GM21381 (cell line): ENCODE measurements around the gene TRIP13.
"Not testable (repeated sequence)": the region's sequence is repeated elsewhere in the genome, so short reads cannot be mapped to it uniquely, and the experiment has no call there.

Experiments used
- ATAC-seq: cut with Tn5 transposase; IDR thresholded peaks from one replicate; pipeline ENCODE4 v1.9.1; 2021; ENCODE audit warnings: mild to moderate bottlenecking, moderate library complexity; ENCODE audit not compliant: unreplicated experiment

TRIP13 gene

DNA sequence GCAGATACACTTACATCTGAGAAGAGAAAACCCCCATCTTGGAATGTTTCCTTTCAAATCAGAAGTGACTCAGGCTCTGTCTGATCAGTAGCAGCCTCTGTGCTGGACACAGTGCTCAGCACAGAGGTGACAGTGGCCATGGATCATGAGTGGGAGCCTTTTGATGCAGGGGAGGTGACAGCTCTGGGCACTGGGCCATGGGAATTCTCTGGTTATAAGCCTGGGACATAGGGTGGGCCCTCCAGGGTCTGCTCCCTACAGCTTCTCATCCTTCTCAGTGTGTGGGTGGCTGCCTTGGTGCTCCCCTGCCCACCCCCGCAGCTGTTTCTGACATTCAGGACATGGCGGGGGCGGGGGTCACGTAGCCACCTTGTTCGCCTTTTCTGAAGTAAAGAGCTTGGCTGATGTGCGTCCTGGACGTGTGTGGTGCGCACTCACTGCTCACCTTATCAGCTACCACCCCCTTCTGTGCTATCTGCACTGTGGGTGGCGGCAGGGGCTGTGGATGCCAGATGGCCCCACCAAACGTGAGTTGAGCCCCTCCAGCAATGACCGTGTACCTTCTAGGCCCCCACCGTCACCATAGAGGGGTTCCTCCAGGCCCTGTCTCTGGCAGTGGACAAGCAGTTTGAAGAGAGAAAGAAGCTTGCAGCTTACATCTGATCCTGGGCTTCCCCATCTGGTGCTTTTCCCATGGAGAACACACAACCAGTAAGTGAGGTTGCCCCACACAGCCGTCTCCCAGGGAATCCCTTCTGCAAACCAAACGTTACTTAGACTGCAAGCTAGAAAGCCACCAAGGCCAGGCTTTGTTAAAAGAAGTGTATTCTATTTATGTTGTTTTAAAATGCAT lies 24.0 kb downstream of the TRIP13 start:
- ATAC-seq: no peak

DNA sequence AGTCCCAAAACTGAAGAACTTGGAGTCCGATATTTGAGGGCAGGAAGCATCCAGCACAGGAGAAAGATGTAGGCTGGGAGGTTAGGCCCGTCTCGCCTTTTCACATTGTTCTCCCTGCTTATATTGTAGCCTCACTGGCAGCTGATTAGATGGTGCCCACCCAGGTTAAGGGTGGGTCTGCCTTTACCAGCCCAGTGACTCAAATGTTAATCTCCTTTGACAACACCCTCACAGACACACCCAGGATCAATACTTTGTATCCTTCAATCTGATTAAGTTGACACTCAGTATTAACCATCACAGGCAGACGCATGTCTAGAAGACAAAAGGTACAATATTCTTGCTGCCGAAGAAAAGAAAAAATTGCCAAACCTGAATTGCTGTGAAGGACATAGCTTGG lies 26.0 kb downstream of the TRIP13 start:
- ATAC-seq: not testable (repeated sequence)

DNA sequence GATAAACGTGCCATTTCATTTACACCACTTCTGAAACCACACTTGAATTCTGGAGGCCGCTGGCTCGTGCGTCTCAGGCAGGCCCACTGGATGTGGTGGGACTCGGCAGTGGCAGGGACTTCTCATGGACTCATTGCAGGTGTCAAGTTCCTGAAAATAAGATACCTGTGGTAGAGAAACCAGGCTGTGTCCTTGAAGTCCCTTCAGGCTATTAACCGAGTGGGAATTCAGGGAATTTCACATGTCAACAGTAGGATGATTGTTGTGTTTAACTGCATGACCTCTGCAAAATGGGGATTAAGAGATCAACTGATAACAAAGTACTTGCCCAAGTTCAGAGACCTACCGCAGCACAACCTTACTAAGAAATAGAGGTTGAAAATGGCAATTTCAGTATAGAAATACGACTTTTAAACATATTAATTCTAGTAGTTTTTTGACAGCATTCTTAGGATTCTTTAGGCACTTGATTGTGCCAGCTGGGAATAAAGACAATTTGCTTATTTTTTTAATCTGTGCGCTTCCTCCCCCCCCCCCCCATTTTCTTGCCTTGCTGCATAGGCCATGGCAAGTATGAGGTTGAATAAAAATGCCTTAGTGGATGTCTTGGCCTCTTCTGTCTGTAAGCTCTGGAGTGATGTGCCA lies 26.8 kb downstream of the TRIP13 start:
- no peak for ATAC-seq

DNA sequence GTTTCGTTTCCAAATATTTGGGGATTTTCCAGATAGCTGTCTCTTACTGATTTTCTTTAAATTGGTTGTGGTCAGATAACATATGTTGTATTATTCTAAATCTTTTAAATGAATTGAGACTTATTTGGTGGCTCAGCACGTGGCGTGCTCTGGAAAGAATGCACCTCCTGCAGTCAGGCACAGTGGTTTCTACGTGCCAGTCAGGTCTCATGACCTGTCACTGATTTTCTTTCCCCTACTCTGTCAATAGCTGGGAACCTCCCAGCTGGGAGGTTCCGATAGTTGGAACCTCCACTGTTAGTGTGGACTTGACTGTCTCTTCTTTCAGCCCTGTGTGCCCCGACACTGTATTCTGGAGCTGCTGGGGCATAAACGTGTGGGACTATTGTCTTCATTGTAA lies 27.6 kb downstream of the TRIP13 start:
- ATAC-seq: no peak

DNA sequence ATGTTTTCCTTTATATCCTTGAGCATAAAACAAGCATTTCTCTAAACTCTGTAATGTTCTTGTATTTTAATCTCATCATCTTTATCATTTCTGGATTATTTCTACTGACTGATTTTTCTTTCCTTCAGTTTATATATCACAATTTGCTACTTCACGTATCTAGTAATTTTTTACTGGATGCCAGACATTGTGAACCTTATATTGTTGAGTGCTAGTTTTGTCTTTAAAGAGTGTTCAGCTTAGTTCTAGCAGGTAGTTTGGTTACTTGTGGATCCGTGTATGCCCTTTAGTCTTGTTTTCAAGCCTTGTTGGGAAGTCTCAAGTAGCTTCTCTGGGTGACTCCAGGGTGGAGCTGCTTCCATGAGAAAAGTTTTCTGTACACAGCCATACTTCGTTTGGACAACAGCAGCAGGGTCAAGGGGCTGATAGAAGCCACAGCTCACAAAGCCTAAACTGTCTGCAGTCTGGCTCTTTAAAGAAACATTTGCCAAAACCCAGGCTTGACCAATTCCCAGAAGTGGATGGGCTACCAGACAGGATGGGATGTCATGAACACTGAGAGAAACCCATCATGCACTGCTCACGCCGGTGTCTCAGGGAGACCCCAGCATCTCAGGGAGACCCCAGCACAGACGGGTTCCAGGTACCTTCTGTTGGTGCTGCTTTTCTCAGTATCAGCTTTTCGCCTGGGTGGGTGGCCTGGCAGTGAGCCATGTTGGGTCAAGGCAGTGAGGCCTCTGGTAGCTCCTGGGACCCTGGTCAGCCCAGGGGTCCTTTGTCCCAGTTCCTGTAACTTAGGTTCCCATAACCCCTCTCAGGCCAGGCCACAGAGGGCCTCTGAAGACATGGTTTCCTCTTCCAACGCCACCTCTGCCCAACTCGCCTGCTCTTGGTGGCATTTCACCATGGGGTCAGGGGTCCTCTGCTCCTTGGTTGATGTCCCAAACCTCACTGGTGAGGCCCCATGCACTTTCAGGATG lies 29.1 kb downstream of the TRIP13 start:
- no peak for ATAC-seq

- no peak for ATAC-seq
Observed at GRCh38 chr5:922436-923280, 30.0 kb downstream of the TRIP13 start.

- ATAC-seq: no peak
Observed at GRCh38 chr5:923281-923873, 30.7 kb downstream of the TRIP13 start.

DNA sequence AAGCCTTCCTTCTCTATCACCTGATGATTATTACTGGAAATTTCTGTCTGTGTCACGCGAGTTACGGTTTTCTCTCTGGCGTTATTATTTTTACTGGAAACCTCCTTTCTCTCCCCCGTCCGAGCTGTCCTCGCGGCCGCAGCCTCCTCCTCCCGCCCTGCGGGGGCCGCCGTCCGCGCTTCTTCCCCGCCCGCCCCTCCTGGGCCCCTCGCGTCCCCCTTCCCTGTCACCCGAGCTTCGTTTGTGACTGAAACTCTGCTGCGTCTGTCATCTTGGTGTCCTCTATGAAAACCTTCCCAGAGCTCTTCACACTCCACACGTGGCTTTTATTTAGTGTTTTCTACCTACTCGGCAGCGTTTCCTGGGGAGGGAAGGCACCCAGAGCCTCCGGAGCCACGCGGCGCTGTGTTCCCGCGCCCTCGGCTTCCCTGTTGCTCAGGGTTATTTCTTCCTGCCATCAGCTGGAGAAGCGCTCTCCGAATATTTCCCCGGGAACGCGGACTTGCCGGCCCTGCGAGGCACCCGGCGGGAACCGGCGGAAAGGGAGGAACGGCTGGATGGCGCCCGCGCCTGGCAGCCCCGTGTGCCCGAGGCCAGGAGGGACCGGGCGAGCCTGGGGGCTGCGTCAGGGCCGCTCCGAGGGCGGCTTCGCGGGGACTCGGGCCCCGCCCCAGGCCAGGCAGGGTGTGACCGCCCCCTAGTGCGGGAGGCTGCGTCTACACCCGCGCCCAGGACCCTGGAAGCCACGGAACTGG lies 33.9 kb downstream of the TRIP13 start:
- no peak for ATAC-seq

GRCh38 chr5:927172-928015 lies 34.7 kb downstream of the TRIP13 start:
- ATAC-seq: no peak

DNA sequence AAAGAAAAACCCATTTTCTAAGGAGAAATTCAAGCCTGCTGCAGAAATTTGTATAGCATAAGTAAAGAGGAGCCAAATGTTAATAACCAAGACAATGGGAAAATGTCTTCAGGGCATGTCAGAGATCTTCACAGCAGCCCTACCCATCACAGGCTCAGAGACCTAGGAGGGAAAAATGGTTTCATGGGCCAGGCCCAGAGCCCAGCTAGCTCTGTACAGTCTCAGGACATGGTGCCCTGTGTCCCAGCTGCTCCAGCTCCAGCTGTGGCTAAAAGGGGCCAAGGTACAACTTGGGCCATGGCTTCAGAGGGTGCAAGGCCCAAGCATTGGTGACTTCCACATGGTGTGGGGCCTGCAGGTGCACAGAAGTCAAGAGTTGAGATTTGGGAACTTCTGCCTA lies 36.5 kb downstream of the TRIP13 start:
- not testable (repeated sequence) for ATAC-seq

- no peak for ATAC-seq
Observed at GRCh38 chr5:929596-929995, 36.9 kb downstream of the TRIP13 start.

DNA sequence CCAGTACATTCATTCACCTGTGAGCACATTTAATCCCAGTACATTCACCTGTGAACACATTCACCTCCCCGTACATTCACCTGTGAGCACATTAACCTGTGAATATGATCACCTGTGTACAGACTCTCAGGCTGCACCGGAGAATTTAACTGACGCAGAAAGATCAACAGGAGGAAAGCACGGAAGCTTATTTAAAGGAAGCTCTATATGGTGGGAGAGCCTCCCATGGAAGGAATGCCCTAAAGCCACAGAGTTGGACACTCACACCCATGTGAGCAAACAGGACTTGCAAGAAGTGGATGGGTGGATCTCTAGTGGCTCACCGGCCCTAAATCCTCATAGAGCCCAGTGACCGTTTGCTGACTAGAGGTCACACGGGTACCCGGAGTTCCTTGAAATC lies 38.2 kb downstream of the TRIP13 start:
- no peak for ATAC-seq

DNA sequence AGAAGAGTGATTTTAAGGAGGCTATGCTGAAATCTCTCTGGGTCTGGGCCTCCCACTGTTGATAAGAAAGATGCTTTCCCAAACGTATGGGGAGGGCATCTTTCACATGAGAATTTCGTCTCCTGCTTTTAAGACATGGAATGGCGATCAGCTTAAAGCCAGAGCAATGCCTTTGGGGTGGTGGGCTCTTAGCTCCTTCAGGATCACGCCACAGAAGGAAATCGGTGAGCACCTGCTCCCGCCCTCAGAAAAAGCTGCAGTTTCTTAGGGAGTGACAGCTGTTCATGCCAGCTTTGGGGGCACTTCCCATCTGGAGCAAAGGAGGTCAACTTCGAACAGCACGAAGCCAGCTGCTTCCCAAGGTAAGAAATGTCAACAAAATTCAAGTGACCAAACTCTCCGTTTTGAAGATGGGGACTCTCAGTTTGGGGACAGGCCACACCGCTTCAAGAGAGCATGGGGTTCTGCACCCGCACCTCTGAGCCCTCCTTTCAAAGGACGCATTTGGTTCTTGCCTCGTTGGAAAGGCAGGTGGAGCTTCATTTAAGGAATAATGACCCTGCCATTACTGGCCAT lies 39.0 kb downstream of the TRIP13 start:
- ATAC-seq: no peak

- ATAC-seq: no peak
Observed at GRCh38 chr5:932151-932627, 39.5 kb downstream of the TRIP13 start.

DNA sequence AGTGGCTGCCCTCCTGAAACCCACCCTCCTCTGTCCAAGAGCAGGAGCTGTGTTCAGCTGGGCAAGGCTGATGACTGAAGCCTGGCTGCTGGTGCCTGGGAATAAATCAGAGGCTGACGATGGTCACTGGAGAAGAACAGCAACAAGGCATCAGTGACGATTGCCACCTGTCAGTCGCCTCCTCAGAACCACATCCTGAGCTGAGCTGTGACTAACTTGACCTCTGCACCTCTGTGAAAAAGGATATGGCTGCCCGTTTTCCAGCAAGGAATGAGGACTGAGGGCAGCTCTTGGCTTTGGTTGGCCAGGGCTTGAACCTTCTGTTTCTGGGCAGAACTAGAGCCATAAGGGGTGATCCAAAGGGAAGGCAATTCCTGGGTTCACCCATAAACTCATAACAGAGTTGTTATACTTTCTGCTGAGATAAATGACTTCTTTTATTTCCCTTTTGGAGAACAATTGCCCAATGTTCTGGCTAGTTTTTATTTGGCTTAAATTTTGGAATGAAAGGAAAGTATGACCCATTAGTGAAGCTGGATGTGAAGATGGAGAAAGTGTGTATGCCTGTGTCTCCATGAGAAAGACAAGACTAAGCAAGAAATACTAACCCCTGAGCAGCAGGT lies 40.1 kb downstream of the TRIP13 start:
- no peak for ATAC-seq

- ATAC-seq: no peak
Observed at GRCh38 chr5:933251-933861, 40.7 kb downstream of the TRIP13 start.

DNA sequence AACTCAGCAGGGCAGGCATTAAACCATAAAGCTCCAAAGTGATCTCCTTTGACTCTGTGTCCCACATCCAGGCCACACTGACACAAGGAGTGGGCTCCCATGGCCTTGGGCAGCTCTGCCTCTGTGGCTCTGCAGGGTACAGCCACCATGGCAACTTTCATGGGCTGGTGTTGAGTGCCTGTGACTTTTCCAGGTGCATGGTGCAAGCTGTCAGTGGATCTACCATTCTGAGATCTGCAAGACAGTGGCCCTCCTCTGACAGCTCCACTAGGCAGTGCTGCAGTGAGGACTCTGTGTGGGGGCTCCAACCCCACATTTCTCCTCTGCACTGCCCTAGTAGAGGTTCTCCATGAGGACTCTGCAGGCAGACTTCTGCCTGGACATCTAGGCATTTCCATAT lies 41.3 kb downstream of the TRIP13 start:
- ATAC-seq: not testable (repeated sequence)
